Stimulated activated CD8-positive, alpha-beta memory T cell treated with anti-CD3 and anti-CD28 coated beads, Interleukin-15, amount 100 ng/mL, for 4 hours (primary cell): ENCODE data around the gene PRKAG2.
"Not testable (repeated sequence)": the region's sequence is repeated elsewhere in the genome, so short reads cannot be mapped to it uniquely, and the experiment has no call there.

Experiments
- DNase-seq, 2 donors: peaks; one replicate each; pipeline ENCODE4 v3.0.0-alpha.2; 2020; ENCODE audit warnings: low read depth in 2 of 2

The PRKAG2 gene

DNA sequence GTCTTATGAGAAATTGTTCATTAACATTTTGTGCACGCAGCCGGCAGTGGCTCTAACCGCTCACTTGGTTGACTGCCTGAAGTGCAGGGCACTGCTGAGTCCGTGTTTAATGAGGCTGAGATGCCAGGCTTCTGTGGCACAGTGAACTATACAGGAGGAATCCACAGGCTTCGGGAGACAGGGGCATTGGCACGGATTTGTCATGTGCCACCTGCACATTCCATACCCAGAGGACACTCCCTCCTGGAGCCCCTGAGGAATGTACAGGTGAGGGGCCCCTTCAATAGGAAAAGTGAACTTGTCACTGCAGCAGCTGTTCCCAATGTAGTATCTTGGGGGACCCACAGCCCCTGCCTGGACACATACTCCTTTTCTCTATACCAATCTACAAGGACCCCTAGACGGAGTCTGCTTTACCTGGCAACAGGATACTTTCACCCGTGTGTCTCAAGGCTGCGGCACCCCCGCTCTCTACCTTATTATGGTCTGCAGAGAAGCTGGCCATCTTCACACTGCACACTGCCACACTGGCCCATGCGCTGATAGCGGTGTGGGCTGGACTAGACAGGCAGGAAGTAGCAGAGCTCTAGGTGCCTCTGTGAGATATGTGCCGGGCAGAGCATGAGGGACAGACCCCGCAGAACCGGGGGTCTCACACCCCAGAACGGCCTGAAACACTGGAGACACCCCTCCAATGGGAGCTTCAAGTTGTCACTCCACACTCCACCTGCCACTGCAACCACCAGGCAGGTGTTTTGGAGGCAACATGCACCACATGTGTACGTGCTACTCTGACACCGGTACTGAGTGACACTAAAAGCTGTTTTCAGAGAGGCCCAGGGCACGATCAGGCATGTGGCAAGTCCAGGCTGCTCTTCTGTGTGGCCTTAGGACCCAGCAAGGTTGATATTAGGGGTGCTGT, 285.8 kb downstream of the PRKAG2 start:
- DNase-seq: no peak

DNA sequence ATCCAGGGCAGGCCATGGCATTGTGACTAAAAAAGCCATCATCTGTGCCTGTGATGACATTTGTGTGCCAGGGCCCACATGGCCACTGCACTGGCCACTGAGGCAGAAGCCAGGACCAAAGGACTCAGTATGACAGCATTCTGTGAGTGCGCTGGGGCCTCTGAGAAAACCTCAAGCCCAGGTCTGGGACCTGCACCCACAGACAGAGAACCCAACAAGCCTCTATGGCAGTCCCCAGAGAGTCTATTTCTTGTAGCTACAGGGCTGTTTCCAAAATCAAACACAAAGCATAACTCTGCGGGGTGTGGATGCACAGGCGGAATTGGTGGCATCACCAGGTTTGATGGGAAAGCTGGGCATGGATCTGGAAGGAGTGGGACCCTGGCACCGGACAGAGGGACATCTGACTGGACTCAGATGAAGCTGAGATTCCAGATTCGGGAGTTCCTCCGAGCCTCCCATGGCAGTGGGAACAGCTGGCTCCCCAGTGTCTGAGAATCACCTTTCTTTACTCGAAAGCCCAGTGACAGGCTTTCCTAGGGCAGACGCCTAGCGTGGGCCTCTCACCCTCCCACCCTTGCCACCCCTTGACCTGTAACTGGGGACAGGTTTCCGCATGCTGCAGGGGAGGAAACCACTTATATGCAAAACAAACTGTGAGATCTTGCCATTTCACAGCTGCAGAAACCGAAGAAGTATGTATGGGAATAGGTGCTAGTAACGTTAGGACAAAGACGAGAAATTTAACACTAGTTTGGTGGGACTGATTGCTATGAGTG, 286.7 kb downstream of the PRKAG2 start:
- no peak for DNase-seq

DNA sequence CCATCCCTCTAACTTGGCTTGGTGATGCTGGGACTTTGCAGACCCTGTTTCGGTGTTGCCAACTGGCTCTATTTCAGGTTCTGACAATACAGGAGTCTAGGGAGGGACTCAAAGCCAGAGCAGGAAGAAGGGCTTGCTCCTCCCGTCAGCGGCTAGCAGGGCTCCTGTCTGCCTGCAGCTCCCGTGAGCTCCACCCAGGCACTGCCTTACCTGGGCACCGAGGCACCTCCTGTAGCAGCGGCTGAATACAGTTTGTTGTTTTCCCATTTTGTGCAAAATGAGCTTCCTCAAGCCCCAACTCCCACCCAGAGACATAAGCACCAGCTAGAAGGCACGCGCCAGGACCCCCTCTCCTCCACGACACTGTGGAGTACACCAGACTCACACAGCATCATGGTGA, 287.9 kb downstream of the PRKAG2 start:
- no peak for DNase-seq

DNA sequence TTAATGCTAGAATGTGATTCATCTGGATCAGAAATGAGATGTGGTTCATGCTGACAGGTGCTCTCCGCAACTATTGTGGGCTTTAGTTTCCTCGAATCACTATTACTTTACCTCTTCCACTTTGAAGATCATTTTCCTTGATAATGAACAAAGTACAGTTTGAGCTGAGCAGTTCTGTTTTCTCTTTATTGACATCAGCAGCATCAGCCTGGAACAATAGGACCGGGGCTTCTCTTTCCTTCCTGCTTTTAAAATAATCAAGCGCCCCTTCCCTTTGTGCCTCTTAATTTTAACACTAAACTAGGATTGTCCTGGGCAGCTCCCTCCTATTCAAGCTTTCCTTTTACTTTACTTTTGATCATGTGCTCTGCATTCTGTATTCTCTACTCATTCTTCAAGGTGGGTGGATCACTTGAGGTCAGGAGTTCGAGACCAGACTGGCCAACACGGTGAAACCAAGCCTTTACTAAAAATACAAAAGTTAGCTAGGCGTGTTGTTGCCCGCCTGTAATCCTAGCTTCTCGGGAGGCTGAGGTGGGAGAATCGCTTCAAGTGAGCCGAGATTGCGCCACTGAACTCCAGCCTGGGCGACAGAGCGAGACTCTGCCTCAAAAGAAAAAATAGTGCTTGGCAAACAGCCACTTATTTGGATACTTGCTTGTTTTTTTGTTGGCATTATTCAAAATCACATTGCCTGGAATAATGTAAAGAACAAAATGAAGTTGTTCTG, 290.2 kb downstream of the PRKAG2 start:
- DNase-seq: no peak

DNA sequence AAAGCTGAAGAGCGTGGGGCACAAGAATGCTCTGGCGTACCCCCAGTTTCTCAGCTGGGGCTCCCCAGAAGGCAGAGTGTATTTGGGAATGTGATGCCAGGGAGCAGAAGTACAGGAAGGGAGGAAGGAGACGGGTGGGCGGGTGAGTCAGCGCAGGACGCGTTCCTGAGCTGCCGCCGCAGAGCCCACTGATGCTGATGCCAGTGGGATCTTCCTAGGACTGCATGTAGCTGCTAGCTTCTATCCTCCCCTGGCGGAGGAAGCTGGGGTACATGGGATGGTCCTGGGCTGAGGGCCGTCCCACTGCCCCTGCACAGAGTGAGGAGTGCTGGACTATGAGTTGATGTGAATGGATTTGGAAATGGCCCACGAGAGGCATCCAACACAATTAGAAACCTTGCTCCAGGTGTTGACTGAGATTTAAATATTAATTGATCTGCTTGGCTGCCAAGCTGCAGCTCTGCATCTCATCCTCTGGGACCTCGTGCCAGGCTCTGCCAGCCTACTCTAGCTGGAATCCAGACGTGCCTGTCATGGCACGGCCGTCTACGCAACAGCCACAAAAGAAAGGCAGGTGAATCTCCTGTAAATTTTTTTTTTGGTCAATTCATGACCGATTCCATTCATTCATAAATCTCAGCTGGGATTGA, 291.0 kb downstream of the PRKAG2 start:
- DNase-seq: no peak

DNA sequence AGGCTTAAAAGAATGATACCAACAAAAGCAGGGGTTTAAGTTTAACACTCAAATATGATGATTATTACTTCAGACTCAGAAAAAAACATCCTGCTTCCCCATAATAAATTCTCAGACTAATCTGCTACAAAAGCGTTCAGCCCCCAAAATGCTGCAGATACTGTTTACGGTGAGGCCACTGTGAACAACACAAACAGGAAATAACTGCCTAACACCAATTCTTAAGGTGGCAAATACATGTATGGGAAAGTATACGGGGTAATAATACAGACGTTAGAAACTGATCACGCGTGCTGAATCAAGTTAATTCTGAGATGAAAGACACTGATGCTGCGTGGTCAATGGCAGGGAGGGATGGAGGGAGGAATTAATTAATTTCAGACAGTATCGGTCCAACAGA, 295.2 kb downstream of the PRKAG2 start:
- no peak for DNase-seq

DNA sequence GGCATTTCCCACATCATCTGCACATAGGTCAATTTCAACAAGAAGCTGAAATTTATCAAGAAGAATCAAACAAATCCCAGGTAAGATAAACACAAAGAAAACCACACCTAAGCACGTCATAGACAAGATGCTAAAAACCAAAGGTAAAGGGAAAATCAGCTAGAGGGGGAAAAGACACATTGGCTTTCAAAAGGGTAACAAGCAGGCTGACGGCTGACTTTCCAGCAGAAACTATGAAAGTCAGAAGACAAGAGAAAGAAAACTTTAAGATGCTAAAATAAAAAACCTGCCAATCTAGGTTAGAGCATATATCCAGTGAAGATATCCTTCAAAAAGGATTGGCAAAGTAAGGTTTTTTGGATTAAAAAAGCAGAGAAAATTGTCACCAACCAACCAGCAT, 297.3 kb downstream of the PRKAG2 start:
- DNase-seq: no peak

DNA sequence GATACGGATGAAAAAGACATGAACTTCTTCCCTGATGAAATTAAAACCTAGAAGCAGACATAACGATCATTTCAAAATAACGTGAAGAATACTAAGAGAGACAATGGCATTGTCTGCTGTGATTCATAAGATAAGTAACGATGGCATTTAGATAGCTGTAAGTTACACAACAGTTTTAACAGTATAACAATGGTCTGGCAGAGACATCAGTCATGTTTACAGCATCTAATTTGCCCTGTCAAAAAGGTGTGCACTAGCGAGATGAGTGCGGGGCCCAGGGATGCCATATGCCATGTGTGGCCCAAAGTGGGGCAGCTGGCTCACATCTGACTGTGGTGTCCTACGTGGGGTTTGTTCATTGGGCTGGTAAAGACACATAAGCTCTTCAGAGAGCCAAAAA, 301.5 kb downstream of the PRKAG2 start:
- DNase-seq: no peak

DNA sequence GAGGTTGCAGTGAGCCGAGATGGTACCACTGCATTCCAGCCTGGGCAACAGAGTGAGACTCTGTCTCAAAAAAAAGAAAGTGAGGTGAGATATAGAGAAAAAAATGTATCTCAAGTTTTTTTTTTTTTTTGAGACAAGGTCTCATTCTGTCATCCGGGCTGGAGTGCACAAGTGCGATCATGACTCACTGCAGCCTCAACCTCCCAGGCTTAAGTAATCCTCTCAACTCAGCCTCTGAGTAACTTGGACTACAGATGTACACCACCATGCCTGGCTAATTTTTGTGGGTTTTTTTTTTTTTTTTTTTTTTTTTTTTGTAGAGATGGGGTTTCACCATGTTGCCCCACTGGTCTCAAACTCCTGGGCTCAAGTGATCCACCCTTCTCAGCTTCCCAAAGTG, 303.9 kb downstream of the PRKAG2 start:
- DNase-seq: not testable (repeated sequence)

DNA sequence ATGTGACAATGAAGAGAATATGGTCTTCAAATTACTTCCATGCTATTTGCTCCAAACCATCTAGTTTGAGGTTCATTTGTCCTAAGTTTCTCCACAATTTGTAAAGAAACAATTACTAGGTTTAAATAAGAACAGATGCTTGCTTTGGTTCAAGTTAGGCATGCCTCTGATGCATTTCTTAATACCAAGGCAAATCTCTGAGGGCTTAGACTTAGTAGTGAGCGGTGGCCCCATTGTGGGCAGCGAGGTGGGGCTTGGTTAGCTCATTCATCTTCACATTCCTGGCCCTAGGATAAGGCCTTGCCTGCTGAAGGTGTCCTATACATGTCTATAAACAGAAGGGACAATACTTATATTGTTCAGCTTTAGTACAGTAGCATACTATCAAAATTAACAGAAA, 304.8 kb downstream of the PRKAG2 start:
- DNase-seq: no peak

DNA sequence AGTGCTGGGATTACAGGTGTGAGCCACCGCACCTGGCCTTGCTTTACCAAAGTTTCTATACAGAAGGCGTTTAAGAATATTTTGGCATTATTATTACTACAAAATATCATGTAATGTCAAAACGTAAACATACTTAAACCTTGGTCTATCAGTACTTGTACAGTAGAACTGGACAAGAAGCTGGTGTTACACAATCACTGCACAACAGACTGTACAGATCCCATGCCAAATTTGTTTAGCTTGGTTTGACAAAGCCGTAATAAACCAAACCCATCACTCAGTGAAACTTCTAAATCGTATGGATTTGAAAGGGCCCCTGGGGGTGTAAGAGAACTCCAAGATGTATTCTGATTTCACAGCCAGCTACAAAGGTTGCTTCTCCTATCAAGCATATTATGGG, 305.4 kb downstream of the PRKAG2 start:
- DNase-seq: no peak

DNA sequence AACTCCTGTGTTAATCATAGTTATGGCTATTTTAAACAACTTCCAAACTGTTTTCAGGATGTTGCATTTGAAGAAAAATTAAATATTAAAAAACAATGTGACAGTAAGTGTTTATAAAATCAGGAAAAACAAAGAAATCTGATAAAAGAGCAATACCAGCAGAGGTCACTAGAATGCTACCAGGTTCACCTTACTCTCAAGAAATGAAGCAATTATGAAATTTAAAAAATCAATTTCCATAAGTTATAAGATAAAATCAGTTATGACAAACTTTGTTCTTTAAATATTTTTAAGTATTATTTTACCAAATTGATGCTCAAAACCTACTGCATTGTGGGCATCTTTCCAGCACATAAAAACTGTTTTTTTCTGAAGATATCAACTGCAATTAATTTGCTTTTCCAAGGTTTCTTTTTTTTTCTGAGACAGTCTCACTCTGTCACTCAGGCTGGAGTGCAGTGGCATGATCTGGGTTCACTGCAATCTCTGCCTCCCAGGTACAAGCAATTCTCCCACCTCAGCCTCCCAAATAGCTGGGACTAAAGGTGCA, 306.5 kb downstream of the PRKAG2 start:
- no peak for DNase-seq

DNA sequence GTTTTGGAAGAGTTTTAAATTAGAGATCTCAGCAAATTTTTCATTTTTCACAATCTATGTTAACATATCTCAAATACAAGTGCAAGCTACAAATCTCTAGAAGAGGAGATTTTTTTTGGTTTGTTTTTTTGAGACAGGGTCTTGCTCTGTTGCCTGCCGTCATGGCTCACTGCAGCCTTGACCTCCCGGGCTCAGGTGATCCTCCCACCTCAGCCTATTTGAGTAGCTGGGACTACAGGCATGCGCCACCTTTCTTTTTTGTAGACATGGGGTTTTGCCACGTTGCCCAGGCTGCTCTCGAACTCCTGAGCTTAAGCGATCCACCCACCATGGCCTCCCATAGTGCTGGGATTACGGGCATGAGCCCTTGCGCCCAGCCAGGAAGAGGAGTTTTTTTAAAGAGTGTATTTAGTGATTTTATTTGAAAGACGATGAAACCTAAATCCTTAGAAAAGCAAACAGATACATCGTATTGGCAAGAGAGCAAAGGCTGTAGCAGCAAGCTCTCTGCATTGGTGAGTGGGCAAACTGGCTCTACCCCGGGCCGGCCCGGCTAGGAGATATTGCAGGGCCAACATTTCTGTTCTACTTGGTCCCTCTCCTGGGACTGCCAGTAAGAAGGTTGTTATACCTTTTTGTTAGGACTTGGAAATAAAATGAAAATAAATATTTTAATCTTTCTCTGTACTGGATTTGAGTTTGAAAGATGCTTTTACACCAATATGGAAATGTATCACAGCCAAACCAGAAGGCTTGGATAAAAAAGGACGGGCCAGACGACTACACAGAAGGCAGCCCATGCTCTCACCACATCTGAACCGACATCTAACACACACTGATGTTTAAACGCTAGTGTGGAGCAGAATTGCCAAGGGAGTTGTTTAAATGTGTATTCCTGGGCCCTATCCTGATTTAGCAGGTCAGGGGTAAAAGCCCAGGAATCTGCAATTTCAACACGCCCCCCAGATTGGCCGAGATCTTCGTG, 307.7 kb downstream of the PRKAG2 start:
- no peak for DNase-seq

DNA sequence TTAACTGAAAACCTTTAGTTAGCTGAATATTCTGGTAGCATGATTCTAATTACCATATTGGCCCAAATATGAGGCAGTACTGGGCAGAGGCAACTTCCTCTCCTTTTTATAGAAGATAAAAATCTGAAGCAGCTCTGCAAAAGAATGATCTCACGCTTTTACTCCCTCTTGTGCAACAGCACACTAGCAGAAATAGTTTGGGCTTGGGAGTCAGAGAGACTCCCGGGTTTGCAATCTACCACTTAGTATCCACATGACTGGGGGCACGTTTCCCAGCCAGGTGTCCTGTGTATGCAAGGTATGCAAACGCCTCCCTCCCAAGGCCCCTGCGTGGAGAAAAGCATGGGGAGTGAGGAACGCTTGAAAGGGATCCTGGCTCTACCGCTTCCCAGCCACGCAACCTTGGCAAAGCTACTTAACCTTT, 310.0 kb downstream of the PRKAG2 start:
- no peak for DNase-seq

DNA sequence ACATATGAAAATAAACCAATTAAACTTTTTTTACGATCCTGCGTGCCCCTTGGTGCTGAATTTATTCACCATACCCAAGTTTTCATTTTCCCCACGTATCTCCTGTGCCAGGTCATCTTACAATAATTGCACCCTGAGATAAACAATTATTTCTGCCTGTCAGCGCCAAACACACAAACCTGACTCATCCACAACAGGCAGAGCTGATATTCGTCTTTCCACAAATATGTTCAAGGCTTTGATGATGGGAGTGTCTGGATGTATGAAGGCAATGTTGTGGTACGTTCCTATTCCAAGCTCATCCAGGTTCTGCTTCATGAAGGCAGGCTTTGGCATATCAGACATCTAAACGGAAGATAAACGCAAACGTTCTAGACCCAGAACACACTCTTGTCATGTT, 311.4 kb downstream of the PRKAG2 start:
- DNase-seq: no peak

DNA sequence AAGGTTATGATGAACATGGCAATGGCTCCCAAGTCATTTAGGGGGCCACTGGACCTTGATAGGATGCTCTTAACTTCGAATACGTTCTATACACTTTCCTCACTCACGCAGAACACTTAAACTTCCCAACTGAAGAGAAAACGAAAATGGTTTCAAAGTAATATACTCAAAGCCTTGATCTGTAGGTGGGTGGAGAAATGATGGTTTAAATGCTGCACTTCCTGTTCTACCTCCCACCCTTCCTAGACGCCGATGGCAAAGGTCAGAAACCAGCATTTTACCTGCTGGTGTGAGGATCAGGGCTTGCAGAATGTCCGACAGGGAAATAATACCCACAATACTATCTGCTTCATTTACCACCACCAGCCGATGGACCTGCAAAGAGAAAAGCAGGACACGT, 316.7 kb downstream of the PRKAG2 start:
- DNase-seq: no peak

DNA sequence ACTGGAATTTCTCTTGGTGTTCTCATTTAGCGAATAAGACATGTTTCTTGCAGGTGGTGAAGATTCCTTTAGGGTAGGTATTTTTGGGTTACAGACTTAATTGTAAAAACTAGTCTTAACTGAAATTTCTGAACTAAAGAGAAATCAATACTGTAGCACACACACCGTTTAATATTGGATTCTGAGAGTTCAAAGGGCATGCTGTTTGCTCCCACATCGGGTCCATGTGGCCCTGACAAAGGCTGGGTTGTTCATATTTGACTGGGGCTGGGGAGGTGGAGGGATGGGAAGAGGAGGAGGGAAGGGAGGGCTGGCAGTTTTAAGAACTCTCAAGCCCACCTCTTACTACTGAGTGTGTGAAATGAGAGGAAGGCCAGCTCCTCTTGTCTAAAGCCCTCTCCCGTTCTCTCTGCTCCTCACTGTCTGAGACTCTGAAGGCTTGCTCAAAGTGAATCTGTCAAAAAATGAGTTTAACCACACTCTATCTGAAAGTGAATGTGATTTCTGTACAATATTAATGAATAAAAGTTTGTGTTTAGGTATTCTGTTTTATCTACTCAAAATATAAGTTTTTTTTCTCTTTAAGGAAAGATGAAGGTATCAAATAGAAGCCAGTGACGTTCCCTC, 317.2 kb downstream of the PRKAG2 start:
- DNase-seq: no peak

DNA sequence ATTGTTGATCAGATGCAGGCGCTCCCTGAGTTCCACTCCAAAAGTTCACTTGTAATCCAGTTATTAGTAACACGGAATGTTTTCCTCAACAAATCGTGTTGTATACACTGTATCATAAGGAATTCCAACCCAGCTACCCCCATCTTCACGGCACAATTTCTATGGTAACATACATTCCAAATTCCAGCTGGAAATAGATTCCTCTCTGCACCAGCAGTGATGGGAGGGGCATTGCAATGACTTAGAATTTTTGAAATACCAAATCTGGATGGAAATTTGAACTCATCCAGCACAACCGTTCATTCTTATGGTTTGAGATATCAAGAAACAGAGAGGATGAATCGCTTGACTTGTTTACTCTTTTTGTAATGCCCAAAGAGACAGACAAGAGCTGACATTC, 318.3 kb downstream of the PRKAG2 start:
- DNase-seq: no peak

DNA sequence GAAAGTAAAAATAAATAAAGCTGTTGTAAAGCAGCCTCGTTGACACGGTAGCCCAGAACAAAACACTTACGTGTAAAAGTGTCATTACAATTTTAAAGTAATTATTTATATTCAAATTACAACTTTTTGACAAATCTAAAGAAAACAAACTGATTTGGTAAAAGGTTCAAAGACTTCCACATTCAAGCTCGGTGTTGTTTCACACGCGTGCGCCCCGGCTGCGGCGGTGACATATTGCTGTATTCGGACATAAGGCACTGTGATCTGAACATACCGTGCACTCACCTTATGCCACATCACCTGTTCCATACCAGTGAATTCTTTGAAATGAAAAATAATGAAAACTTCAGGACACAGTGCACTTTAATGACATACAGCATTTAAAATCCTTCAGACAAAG, 320.3 kb downstream of the PRKAG2 start:
- DNase-seq: no peak

DNA sequence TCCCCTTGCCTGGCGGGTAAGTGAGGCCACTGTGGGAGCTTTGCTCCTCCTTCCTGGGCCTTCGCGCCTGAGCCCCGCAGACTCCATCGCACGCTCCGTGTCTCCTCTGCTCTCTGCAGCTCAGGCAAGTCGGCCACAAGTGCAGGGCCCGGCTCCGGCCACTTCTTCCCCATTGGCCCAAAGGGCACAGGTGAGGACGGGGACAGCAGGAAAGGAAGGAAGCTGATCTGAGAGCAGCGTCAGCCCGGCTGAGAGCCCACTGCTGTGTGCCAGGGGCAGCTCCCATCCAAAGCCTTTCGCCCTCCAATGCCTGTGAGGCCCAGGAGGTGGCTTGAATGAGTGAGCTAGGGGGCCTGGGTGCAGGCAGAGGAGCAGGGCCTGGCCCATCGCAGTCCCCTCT, 323.6 kb downstream of the PRKAG2 start:
- DNase-seq: no peak
